HG02840 (cell line): ENCODE data around the gene RASGRF2.

Source experiments
- ATAC-seq: cut with Tn5 transposase; IDR thresholded peaks from one replicate; pipeline ENCODE4 v1.9.1; 2021; ENCODE audit warnings: mild to moderate bottlenecking, moderate library complexity, moderate number of reproducible peaks; ENCODE audit not compliant: unreplicated experiment, low FRiP score

RASGRF2 gene

GRCh38 chr5:81067406-81067805 lies 107.2 kb downstream of the RASGRF2 start:
- no peak for ATAC-seq

- ATAC-seq, result no peak
Observed at GRCh38 chr5:81068063-81068462, 107.9 kb downstream of the RASGRF2 start.

GRCh38 chr5:81068635-81069034 lies 108.5 kb downstream of the RASGRF2 start:
- no peak for ATAC-seq

- ATAC-seq, result no peak
Observed at GRCh38 chr5:81069990-81070389, 109.8 kb downstream of the RASGRF2 start.

GRCh38 chr5:81070571-81071255 lies 110.5 kb downstream of the RASGRF2 start:
- no peak for ATAC-seq

GRCh38 chr5:81075041-81075440 lies 114.9 kb downstream of the RASGRF2 start:
- no peak for ATAC-seq

- no peak for ATAC-seq
Observed at GRCh38 chr5:81077105-81077504, 116.9 kb downstream of the RASGRF2 start.

- ATAC-seq, result no peak
Observed at GRCh38 chr5:81078930-81079329, 118.8 kb downstream of the RASGRF2 start.

- ATAC-seq, result no peak
Observed at GRCh38 chr5:81080809-81081460, 120.8 kb downstream of the RASGRF2 start.

GRCh38 chr5:81081461-81081835 lies 121.3 kb downstream of the RASGRF2 start:
- ATAC-seq, result no peak

- ATAC-seq, result no peak
Observed at GRCh38 chr5:81086881-81087281, 126.7 kb downstream of the RASGRF2 start.

- no peak for ATAC-seq
Observed at GRCh38 chr5:81091199-81091598, 131.0 kb downstream of the RASGRF2 start.

- ATAC-seq, result no peak
Observed at GRCh38 chr5:81093536-81094196, 133.5 kb downstream of the RASGRF2 start.

- ATAC-seq, result no peak
Observed at GRCh38 chr5:81095835-81096234, 135.7 kb downstream of the RASGRF2 start.

- ATAC-seq, result no peak
Observed at GRCh38 chr5:81097713-81098112, 137.6 kb downstream of the RASGRF2 start.

- ATAC-seq, result no peak
Observed at GRCh38 chr5:81105261-81105877, 145.2 kb downstream of the RASGRF2 start.

GRCh38 chr5:81115261-81115660 lies 155.1 kb downstream of the RASGRF2 start:
- ATAC-seq, result no peak

- ATAC-seq, result no peak
Observed at GRCh38 chr5:81117566-81117965, 157.4 kb downstream of the RASGRF2 start.

- ATAC-seq, result no peak
Observed at GRCh38 chr5:81121273-81121672, 161.1 kb downstream of the RASGRF2 start.

GRCh38 chr5:81121836-81122630 lies 161.9 kb downstream of the RASGRF2 start:
- no peak for ATAC-seq
